Measurements from ENCODE around the gene TMEM163.

Gene TMEM163

DNA sequence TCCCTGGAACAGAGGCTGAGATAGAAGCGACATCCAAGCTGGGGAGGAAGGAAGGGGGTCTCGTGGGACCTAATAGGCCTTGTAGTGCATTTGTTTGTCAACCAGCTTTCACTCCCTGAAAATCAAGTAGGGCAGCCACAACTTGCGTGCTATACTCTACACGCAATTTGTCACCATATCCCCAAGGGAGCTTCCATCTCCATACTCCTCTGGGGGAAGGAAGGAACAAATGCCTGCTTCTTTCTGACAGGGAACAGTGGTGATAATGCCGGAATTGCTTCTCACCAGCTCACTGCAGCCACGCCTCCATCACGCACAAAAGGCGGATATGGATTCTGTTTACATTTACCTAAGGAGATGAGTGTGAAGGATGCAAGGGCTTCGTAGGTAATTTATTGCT lies 213.4 kb downstream of the TMEM163 start:
- Histone ChIP-seq H3K36me3 (ENCODE audit: insufficient read depth, low read length) (no peaks in the 10 kb centered on the region), H3K27ac (ENCODE audit: low read depth, low read length, poor library complexity, severe bottlenecking) (no peak overlapping the region)

DNA sequence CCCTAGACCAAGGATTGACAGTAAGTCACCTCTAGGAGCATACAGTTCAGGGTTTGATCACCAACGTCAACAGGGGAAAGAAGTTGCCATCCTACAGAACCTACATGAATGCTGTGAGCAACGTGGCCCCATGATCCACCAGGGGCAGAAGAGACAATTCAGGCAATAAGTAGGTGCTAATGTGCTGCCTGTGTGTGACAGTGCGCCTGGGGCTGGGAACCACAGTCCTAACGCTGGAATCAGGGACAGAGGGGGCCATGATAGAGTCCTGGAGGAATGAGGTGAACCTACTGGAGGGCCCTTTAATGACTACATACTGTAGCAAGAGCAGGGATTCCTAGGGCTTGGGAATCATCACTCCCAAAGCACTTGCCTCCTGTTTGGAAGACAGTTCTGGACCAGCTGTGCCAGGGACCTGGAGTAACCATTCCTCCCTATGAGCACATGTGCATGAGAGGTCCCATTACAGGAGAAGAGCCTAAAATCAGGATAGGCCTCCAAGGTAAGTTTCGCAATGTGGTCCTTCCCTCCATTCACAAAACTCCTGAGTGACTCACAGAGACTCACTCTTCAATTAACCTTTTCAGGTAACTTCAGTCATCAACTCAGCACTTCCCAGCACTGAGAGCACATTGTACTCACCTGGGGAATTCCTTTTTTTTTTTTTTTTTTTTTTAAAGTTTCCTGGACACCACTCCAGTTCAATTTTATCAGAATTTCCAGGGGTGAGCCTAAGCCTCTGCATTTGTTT lies 214.0 kb downstream of the TMEM163 start:
- no peak overlapping the region for H3K27ac ChIP-seq (ENCODE audit: low read depth, low read length, poor library complexity, severe bottlenecking)
- H3F3A ChIP-seq (ENCODE audit: insufficient read depth, low read length), result no peaks in the 10 kb centered on the region

More for the DNA sequence above, 213.4 kb downstream of the TMEM163 start:
- Histone ChIP-seq H3K9me2 (ENCODE audit: low read depth, low read length) (no peaks in the 10 kb centered on the region), H3K4me2 (ENCODE audit: low read length) (no peak overlapping the region), H3K9me3 (ENCODE audit: low read length) (no peaks in the 10 kb centered on the region), H4K20me1 (ENCODE audit: insufficient read depth, low read length) (no peaks in the 10 kb centered on the region), H2AFZ (ENCODE audit: low read length) (no peak overlapping the region), H3K4me3 (ENCODE audit: low read depth, low read length, poor library complexity, severe bottlenecking) (no peak overlapping the region), H3F3A (ENCODE audit: insufficient read depth, low read length) (no peaks in the 10 kb centered on the region), H3K27me3 (ENCODE audit: insufficient read depth, low read length) (peaks cover 3% of the 10 kb centered on the region; the same call in 1 of the 2 replicates), H3K79me2 (ENCODE audit: insufficient read depth, low read length) (no peaks in the 10 kb centered on the region), H3K4me1 (ENCODE audit: insufficient read depth, low read length, severe bottlenecking) (no peaks in the 10 kb centered on the region), H3K9ac (ENCODE audit: low read length) (no peak overlapping the region)
- no peak for TF ChIP-seq EZH2 (IDR thresholded peaks at IDR 0.05; ENCODE audit: borderline replicate concordance, low read length)
- TF ChIP-seq, protein P1, sequence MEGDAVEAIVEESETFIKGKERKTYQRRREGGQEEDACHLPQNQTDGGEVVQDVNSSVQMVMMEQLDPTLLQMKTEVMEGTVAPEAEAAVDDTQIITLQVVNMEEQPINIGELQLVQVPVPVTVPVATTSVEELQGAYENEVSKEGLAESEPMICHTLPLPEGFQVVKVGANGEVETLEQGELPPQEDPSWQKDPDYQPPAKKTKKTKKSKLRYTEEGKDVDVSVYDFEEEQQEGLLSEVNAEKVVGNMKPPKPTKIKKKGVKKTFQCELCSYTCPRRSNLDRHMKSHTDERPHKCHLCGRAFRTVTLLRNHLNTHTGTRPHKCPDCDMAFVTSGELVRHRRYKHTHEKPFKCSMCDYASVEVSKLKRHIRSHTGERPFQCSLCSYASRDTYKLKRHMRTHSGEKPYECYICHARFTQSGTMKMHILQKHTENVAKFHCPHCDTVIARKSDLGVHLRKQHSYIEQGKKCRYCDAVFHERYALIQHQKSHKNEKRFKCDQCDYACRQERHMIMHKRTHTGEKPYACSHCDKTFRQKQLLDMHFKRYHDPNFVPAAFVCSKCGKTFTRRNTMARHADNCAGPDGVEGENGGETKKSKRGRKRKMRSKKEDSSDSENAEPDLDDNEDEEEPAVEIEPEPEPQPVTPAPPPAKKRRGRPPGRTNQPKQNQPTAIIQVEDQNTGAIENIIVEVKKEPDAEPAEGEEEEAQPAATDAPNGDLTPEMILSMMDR (IDR thresholded peaks at IDR 0.05; ENCODE audit: low read length), result no peak

DNA sequence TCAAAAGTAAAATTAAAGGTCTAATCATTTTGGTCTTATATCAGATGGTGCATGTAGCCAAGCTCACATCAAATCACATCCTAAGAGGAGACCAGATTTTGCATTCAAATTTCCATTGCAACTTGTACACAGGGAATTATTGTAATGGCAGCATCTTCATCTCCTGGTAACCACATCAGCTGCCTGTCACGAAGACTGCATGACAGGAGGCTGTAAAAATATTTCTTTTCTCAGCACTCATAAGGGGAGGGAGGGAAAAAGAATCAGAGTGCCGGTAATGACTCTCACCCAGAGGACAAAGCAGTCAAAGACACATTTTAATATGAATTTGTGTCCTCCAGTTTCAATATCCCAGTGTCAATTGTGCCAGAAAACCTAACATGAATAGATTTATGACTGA lies 216.7 kb downstream of the TMEM163 start:
- no peaks in the 10 kb centered on the region for H3K4me1 ChIP-seq (ENCODE audit: insufficient read depth, low read length, severe bottlenecking)
- H3K4me3 ChIP-seq (ENCODE audit: low read depth, low read length, poor library complexity, severe bottlenecking), result no peak overlapping the region
- H2AFZ ChIP-seq (ENCODE audit: low read length), result no peak overlapping the region
- no peak overlapping the region for H3K4me2 ChIP-seq (ENCODE audit: low read length)
- H3K27ac ChIP-seq (ENCODE audit: low read depth, low read length, poor library complexity, severe bottlenecking), result no peak overlapping the region
- no peaks in the 10 kb centered on the region for H3K79me2 ChIP-seq (ENCODE audit: insufficient read depth, low read length)
- H3K27me3 ChIP-seq (ENCODE audit: insufficient read depth, low read length), result peaks cover 3% of the 10 kb centered on the region; the same call in 1 of the 2 replicates
- H3K9ac ChIP-seq (ENCODE audit: low read length), result no peak overlapping the region
- TF ChIP-seq, protein P1 (IDR thresholded peaks at IDR 0.05; ENCODE audit: low read length), result no peak
- no peak for TF ChIP-seq EZH2 (IDR thresholded peaks at IDR 0.05; ENCODE audit: borderline replicate concordance, low read length)
- H3K9me2 ChIP-seq (ENCODE audit: low read depth, low read length), result no peaks in the 10 kb centered on the region
- no peaks in the 10 kb centered on the region for H3K9me3 ChIP-seq (ENCODE audit: low read length)
- H4K20me1 ChIP-seq (ENCODE audit: insufficient read depth, low read length), result no peaks in the 10 kb centered on the region
- no peaks in the 10 kb centered on the region for H3K36me3 ChIP-seq (ENCODE audit: insufficient read depth, low read length)
- no peaks in the 10 kb centered on the region for H3F3A ChIP-seq (ENCODE audit: insufficient read depth, low read length)

More for the DNA sequence above, 214.0 kb downstream of the TMEM163 start:
- Histone ChIP-seq H3K4me3 (ENCODE audit: low read depth, low read length, poor library complexity, severe bottlenecking) (no peak overlapping the region), H3K79me2 (ENCODE audit: insufficient read depth, low read length) (no peaks in the 10 kb centered on the region), H3K36me3 (ENCODE audit: insufficient read depth, low read length) (no peaks in the 10 kb centered on the region), H3K9ac (ENCODE audit: low read length) (no peak overlapping the region), H3K27me3 (ENCODE audit: insufficient read depth, low read length) (peaks cover 3% of the 10 kb centered on the region; the same call in 1 of the 2 replicates), H3K4me1 (ENCODE audit: insufficient read depth, low read length, severe bottlenecking) (no peaks in the 10 kb centered on the region), H4K20me1 (ENCODE audit: insufficient read depth, low read length) (no peaks in the 10 kb centered on the region), H3K4me2 (ENCODE audit: low read length) (no peak overlapping the region), H2AFZ (ENCODE audit: low read length) (no peak overlapping the region), H3K9me2 (ENCODE audit: low read depth, low read length) (no peaks in the 10 kb centered on the region), H3K9me3 (ENCODE audit: low read length) (no peaks in the 10 kb centered on the region)
- TF ChIP-seq, protein P1 (IDR thresholded peaks at IDR 0.05; ENCODE audit: low read length), result no peak
- no peak for TF ChIP-seq EZH2 (IDR thresholded peaks at IDR 0.05; ENCODE audit: borderline replicate concordance, low read length)

Measured in OCI-LY1 (cell line).